Right renal cortex interstitium (tissue), 3 donors: ENCODE results near the gene KCND1. TPM values are rescaled to one million over a fixed set of nuclear protein-coding genes. Genes with fewer than 3 reads are reported as not detected.

Experiments used
- DNase-seq, 3 donors: peaks; one replicate each; pipeline ENCODE4 v3.0.0-alpha.2; 2013; ENCODE audit warnings: low read depth in 3 of 3, low spot score in 2 of 3
- polyA plus RNA-seq, 3 donors: library from polyadenylated mRNA; unstranded; fragments of 120-200 nt; gene quantifications; one replicate each; pipeline ENCODE4 v1.2.1, GENCODE V29; 2013; ENCODE audit not compliant: insufficient read length in 3 of 3

The KCND1 gene
- polyA plus RNA-seq, 3 donors, result 2.1 to 2.2 (median 2.1) TPM

DNA sequence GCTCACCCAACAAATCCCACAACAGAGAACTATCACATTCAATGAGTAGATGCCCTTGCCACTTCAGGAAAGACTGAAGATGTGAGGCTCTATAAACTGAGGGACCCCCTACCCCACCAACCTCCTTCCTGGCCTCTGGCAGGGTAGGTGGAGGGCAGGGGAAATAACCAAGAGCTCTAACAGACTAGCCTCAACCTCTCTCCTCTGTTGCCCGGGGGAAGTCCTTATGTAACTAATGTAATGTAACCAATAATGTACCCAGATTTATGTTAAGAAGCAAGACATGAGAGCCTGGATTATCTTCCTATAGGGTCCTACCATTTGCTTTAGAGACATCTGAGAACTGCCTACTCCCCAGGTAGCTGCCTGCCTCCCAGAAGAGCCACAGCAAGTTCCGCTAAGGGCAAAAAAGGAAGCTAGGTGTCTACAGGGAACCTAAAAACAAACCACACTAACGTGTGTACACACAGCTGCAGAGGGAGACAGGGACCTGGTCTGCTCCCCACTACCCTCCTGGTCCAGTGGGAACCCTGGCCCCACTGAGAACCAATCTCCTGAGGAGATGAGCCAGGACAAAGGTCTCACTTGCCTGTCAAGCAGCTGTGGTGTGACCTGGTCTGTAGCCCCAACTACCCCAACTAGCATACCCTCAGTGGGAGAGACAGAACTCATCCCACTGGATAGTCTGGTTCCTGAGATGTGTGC, 32.0 kb downstream of the KCND1 start:
- no peak for DNase-seq

DNA sequence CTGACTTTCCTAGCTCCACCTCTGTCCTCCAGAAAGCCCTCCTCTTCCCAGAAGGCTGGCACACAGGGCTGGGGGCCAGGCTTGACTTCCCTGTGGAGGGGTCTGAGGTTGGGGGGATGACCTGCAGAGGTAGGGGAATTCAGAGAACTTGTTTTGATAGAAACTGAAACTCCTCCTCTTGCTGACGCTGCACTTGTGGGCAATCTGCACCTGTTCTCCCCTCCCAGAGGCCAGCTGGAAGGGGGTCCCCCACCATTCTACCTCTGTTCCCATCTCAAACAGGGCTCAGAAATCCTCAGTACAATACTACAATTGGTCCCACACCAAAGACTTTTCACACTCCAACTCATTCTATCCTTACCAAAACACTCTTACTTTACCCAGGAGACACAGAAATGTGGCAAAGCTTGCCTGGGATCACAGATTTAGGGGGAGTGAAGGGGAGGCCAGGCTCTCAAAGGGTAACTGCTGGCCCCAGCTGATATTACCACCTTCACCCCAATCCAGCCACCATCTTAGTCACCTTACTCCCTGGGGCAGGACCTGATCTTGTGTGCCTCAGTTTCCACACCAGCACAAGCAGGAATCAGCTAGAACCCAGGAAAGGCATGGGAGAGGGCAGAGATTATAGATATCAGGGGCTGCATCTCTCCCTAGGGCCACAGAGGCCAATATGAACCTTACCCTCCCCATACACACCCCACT, 32.8 kb downstream of the KCND1 start:
- no peak for DNase-seq

DNA sequence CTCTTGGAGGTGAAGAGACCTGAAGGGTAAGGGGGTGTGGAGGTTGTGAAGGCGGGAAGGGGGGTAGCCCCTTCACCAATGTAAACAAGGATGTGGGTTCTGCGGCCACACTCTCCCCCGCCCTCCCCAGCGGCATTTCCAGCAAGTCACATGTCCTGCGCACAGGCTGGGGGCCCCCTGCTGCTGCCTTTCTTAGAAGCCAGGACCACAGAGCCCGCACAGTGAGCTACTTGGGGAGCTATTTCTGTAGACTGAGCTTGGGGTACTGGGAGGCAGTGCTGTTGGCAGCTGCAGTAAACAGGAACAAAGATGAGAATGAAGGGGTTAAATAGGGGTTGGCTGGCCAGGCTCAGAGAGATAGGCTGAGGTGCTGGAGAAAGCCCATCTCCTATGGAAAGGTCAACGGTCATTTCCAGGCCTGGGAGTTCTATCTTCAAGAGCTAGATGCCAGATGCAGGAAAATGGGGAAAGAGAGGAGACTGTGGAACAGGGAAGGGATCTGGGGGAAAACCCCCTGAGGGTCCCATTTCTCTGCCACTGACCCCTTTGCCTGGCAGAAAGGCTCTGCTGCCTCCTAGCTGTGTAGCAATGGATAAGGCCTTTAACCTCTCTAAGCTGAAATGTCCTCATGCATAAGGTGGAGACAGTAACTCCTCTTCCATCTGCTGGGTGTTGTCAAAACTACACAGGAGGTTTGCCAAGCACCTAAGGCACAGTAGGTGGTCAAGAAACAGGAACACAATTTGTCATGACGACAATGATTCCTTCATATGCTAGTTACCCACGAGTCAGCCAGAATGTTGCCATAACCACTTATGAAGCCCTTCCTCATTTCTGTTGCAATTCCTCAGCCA, 34.4 kb downstream of the KCND1 start:
- no peak for DNase-seq

DNA sequence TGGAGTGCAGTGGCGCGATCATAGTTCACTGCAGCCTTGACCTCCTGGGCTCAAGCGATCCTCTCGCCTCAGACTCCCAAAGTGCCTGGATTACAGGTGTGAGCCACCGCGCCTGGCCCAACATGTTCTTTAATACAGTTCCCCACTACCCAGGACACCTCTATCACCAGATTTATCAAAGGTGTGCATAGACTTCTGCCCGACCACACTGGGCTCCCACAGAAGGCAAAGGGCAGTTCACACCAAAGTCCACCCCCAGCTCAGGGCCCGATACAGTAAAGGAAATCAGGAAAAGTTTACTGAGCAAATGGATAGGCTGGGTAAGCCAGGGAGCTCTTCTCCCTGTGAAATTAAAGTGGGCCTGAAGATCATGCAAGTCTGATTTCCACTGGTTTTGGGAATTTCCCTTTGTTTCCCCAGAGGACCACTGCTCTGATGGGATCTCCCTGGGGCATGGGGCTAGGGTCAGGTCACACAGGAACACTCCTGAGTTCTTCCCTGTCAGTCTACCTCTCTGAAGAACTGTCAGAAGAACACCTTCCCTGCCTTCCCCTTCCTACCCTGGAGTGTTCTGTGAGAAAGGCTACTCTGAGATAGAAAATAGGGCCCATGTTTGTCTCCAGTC, 35.1 kb downstream of the KCND1 start:
- no peak for DNase-seq

DNA sequence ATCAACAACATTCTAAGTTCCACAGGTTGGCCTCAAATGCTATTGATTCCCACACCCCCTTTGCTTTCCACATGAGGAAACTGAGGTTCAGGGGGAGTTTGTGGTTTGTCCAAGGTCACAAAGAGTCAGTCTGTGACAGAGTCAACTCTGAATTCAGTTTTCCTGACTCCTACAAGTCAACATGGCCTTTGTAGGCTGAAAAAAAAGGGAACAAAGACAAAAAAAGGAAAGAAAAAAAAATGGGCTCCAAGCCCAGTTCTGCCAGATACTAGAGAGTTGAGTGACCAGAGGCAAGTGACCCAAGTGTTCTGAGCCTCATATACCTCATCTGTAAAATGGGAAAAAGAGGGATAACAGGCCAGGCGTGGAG, 36.4 kb downstream of the KCND1 start:
- no peak for DNase-seq

DNA sequence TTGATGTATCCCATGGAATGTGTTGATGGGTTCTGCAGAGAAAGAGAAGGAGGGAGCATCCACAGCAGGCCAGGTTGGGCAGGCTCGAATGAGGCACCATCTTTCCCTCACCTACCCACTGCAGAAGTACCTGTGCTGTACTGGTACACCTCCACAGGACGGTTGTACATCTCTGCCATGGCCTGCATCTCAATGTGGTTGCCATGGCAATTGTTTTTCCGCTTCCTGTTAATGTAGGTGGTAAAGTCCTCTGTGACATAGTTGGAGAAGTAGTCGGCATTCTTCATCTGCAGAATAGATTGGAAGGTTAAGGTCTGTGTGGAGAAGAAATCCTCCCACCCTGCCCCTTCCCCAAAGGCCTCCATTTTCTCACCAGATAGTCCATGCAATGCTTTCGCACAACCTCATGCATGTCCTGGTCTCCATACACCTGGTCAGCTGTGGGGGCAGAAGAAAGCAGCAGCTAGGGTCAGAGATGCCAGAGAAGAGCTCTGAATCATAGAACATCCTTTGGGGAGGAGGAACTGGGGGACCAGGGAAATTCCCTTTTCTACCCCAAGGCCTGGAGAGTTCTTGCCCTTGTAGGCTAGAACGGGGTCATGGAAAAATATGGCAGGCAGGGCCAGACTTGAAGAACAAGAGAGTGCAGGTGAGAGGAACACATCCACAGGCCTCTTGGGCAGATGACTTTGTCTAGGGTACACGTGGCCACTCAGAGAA, 36.9 kb downstream of the KCND1 start:
- no peak for DNase-seq

DNA sequence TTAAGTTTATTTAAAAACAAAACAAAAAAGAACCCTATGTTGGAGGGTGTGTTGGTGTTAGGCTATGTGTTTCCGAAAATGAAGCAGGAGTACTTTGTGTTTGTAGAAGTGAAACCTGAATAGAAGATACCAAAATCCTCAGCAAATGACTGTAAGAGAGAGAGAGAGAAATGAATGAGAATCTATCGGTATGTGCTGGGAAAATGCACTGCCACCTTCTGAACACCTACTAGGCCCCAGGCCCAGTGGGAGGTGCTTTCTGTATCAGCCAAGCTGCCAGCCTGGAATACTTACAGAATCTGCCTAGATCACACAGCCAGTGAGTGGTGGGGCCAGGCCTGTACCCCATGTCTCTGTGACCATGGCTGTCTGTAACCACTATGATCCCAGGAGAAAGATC, 37.9 kb downstream of the KCND1 start:
- DNase-seq, result no peak

DNA sequence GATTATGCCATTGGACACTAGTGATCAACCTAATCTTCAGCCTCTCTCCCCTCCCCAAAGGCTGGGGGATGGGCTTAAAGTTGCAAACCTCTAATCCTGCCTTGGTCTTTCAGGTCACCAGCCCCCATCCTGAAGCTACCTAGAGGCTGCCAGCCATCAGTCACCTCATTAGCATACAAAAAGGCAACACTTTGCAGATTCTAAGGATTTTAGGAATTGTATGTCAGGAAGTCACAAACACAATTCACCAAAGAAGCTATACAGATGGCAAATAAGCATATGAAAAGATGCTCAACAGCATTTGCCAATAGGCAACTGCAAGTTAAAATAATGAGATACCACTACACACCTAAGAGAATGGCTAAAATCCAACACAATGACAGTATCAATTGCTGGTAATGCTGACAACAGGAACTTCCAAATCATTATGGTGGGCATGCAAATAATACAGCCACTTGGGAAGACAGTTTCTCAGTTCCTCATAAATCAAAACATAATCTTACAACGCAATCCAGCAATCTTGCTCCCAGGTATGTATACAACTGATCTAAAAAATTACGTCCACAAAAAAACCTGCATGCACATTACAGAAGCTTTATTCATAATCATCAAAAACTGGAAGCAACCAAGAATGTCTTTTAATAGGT, 43.8 kb downstream of the KCND1 start:
- no peak for DNase-seq

DNA sequence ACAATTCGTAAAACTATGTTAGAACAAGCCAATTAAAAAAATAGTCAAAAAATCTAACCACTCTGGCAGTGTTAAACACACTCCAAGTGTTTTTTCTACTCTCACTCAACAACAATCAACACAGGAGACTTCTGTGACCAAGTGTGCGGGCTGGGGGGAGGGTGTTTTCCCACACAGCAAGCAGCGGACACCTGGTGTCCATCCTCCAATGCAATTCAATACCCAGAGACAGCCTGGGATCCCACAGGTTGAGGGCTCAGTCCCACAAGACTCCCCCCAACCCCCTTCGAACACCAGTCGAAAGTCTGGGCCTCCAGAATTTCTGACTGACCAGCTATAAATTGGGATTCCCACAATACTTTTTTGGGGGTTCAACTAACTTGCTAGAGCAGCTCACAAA, 44.5 kb downstream of the KCND1 start:
- no peak for DNase-seq

DNA sequence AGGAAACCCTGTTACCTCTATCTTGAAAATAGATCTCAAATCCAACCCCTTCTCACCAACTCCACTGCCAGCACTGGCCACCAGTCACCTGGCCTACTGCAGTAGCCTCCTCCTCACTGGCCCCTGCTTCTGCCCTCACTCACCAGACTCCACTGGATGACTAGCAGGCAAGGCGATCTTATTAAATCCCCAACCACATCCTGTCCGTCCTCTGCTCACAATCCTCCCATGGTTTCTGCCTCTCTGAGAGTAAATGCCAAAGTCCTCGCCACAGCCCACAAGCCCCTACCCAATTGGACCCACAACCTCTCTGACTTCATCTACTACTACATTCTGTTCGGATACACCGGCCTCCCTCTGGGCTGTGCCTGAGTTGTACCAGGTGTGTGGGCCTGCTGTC, 47.4 kb downstream of the KCND1 start:
- DNase-seq, result no peak

DNA sequence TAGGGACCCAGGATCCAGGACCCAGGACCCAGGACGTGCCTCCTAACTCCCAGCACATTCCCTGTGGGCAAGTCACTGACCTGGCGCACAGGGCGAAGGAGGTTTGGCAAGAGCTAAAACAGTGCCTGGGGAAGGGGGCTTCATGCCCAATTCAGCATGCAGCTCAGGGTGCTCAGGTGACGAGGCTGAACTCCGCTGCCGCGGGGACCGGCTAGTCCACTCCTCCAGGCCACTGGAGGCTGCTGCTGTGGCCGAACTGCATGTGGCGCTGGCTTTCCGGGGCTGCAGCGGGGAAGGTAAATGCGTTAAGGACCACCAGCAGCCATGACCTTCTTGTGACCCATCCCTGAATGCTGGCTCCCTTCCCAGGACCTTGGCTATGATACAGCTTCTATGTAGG, 47.9 kb downstream of the KCND1 start:
- no peak for DNase-seq

DNA sequence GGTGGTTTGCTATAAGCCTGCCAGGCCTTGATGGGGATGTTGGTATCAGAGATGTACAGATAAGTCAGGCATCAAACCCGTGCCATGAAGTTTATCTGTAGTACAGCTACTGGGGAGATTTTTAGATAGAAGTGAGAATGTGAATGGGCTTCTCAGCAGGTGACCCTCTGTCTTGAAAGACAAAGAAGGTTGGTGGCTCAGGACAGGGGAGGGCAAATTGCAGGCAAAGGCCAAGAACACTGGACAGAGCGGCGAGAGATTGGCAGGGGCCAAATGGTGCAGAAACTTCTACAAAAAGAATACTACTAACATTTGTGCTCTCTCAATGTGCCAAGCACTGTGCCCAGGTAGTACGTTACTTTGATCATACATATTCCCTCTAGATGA, 50.9 kb downstream of the KCND1 start:
- no peak for DNase-seq

DNA sequence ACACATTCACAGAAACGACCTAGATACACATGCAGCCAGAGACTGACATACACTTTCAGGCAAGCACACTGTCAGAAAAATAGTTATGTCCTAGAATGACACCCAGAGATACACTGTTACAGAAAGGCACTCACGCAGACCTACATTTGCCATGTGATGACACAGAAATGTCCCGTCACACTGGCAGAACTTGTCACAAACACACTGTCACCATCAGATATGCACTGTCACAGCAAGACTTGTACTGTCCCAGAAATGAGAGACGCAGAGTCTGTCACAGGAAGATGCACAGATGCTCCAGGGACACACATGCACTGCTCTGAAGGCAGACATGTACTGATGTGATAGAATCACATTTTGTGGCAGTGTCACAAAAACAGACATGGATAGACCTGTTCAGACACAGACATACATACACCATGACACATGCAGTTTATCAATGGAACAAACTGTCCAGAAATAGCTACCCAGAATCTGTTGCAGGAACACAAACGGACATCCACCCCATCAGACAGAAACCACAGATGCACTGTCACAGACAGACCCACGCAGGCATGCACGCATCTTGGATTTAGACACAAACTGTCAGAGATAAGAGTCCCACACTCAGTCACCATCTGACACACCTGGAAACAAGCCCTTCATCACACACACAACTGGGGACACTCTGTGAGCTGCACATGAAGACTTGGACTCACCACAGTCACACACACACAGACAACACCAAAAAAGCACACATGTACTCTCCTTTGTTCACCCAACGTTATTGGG, 51.5 kb downstream of the KCND1 start:
- DNase-seq, result no peak

DNA sequence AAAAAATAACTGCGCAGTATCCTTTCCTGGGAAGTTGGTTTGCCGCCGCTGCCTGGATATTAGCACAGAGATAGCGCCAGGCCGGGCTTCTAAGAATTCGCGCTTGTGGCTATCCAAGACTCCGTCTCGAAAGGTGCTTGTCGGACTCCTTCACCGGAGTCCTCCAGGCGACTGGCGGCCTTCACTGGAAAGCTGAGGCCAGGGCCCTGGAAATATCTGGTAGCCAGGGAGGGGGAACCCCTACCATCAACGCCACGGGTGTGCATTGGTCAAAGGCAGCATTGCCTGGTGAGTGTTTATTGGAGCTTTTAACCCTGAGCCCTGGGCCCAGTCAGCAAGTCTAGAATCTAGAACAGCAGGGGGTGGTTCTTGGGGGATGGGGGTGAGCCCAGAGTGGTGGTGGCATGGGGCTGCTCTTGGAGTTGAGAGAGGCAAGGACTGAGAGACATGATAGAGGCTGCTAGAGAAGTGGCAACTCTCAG, 52.2 kb downstream of the KCND1 start:
- no peak for DNase-seq

DNA sequence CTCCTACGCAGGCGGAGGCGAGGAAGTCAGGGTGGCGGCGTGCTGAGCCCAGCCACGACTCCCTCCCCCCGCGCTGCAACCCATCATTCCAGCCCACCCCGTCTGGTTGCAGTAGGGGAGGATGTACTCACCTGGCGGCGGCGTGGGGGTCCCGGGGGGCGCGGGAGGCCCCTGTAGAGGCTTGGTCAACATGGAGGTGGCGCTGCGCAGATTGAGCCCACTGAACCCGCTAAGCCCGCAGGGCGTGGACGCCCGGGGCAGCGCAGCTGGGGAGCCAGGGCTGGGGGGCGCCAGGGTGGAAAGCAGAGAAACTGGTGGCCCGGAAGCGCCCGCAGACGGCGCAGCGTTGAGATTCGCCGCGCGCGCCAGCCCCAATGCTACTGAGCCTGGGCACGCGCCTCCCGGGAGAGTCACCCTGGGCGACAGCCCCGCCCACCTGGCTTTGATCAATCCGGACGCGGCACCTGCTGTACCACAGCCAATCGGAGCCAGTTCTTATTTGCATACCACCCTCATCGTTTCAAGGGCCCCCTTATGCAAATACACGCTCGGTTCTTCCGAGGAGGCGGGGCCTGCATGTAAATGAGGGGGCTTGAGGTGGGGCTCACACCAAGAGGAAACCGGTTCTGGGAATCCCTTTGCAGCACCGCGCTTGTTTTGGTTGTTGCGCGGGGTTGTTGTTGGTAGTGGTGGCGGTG, 52.9 kb downstream of the KCND1 start, which contains the start of gene PIM2:
PIM2 (minus strand) TSS at position 382 of the 698 bp plus-strand sequence; CDS start at position 192, 190 bp downstream.
- peak in 2 of 3 donors; percentile 59 to 67 for DNase-seq

DNA sequence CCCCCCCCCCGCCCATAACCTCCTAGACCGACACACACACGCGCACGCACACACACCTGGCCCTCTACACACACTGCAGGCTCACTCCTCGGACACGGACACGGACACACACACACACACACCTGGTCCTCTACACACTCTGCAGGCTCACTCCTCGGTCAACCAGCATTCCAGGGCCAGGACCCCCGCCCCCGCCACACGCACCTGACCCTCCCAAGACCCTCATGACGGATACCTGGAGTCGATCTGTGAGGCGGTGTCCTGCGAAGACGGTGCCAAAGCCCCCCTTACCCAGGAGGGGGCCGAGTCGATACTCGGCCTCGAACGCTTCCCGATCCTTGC, 53.4 kb downstream of the KCND1 start:
- no peak for DNase-seq

DNA sequence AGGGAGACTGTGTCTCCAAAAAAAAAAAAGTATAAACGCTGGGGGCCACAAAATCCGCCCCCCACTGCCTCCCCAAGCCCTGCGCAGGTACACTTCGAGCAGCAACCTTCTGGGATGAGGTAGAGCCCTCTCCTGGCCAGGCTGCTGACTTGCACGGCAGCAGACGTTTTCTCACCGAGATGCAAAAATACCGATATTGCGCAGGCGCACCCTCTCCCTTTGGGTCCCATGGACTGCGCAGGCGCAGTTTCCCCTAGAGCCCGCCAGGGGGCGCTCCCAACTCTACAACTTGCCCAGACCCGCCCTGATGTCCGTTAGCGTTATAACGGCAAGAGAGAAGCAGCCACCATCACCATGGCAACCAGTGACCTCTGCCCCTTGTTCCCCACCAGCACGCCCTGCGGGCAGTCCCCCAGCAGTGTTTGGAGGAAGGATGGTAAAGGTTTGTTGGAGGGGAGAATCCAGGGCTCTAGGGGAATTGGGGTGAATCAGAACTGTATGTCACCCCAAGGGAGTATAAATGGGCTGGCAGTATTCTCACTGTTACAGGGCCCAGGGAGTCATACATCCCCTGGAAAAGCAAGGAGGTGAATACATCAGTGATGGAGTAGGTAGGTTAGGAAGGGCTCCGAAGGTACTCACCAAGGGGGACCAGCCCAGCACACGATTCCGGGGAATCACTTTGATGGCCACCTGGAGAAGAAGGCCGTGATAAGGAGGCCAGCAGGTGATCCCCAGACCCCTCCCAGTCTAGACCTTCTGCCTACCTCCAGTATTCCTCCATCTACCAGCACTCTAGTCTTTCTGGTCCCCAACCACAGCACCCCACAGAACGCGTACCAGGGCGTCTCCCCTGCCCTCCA, 54.3 kb downstream of the KCND1 start:
- peak in 2 of 3 donors; percentile 72 to 73 for DNase-seq
